Measurements from ENCODE around the gene KIAA1671.

The KIAA1671 gene

DNA sequence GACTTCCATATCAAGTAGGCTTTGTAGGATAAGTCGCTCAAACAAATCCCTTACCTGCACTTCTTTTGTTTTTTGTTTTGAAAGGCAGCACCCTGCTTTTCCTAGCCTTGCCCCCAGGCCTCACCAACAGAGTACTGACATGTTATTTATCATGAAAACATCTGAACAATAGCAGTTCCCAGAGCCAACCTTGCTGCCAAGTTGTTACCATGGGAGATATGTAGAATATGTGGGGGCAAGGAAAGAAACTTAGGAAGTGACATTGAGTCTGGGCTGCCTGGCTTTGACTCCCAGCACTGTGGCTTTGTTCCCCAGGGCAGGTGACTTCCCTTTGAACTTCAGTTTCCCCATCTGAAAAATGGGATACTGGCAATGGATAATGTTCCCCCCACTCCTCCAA is 193.8 kb downstream of the KIAA1671 start:
- no peak for DNase-seq (ENCODE audit: low read depth)

- DNase-seq (ENCODE audit: low read depth): no peak
Measured at GRCh38 chr22:25146906-25147641, 194.6 kb downstream of the KIAA1671 start.

DNA sequence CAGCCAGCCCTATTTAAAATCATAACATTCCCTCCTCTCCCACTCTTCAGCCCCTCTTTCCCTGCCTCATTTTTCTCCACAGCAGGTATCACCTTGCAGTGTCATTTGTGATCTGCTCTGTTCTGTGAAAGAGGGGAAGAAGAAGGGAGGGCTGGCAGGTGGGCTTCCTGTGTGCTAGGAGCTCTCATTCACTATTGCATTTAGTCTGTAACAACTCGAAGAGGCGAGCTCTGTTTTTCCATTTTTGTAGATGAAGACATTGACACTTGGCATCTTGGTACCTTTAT is 195.1 kb downstream of the KIAA1671 start:
- DNase-seq (ENCODE audit: low read depth): no peak

GRCh38 chr22:25148149-25148691 is 195.7 kb downstream of the KIAA1671 start:
- DNase-seq (ENCODE audit: low read depth): no peak

DNA sequence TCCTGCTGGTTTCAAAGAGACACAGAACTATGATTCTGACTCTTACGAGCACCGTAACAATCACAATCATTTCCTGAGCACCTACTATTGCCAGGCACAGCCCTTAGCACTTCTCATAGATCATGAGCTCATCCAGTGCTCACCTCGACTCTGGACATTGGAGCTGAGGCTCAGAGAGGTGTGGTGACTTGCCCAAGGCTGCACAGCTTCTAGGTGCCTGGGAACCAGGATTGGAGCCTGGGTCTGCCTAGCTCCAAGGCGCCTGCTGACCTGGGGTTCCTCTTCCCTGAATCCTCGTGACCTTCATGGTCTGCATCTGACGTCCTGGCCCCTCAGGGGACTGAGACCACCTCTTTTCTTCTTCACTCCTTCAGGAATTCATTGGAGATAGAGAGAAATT is 196.5 kb downstream of the KIAA1671 start:
- DNase-seq (ENCODE audit: low read depth): no peak

GRCh38 chr22:25153961-25154666 is 201.6 kb downstream of the KIAA1671 start:
- DNase-seq (ENCODE audit: low read depth): no peak

GRCh38 chr22:25154667-25154999 is 202.1 kb downstream of the KIAA1671 start:
- DNase-seq (ENCODE audit: low read depth): no peak

- no peak for DNase-seq (ENCODE audit: low read depth)
Measured at GRCh38 chr22:25156736-25157135, 204.2 kb downstream of the KIAA1671 start.

GRCh38 chr22:25159028-25159427 is 206.5 kb downstream of the KIAA1671 start:
- no peak for DNase-seq (ENCODE audit: low read depth)

GRCh38 chr22:25160120-25160996 is 207.8 kb downstream of the KIAA1671 start:
- no peak for DNase-seq (ENCODE audit: low read depth)

- DNase-seq (ENCODE audit: low read depth): no peak
Measured at GRCh38 chr22:25161017-25161915, 208.8 kb downstream of the KIAA1671 start.

GRCh38 chr22:25161916-25162530 is 209.5 kb downstream of the KIAA1671 start:
- DNase-seq (ENCODE audit: low read depth): no peak

DNA sequence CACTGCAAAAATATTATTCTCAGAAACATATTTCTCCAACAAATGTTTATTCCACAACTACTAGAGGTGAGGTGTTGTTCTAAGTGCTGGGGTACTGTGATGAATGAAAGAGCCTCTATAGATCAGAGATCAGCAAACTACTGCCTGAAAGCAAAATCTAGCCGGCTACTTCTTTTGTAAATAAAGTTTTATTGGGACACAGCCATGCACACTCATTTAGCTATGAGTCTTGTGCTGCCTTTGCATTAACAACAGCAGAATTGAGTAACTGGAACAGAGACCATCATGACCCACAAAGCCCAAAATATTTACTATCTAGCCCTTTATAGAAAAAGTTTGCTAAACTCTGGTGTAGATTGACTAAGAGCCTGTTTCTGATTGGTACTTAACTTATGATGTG is 210.0 kb downstream of the KIAA1671 start:
- DNase-seq (ENCODE audit: low read depth): no peak

DNA sequence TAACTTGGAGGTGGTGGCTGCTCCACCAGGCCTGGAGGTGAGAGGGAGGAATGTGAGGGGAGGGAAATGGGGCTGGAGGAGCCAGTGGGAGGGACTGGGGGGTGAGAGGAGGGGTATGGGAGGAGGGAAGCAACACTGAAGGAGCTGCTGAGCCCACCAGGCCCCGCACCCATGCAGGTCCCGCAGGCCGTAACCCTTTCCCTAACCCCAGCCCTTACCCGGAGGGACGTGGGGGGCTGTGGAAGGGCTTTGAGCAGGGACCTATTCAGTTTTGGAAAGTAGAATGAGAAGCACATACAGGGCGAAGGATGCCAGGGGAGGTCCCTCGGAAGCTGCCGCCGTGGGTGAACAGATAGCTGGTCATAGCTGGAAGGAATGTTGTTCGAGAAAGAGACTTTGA is 213.3 kb downstream of the KIAA1671 start:
- DNase-seq (ENCODE audit: low read depth): no peak

- no peak for DNase-seq (ENCODE audit: low read depth)
Measured at GRCh38 chr22:25166266-25167040, 213.9 kb downstream of the KIAA1671 start.

DNA sequence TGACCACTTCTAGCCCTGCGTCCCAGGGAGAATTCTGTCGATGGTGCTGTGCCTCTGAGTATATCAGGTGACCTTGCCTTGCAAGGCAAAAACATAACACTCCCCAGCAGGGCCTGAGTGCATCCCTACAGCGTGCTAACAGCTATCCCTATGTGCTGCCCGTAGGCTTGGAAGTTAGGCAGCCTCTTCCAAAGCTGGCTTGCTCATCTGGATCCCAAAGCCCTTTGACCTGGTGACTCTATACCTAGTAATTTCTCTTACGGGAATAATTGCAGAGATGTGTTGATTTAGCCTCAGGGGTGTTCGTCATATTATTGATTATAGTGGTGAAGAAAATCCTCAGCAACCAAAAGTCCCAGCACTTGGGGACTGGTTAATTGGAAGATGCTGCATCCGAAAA is 214.6 kb downstream of the KIAA1671 start:
- DNase-seq (ENCODE audit: low read depth): no peak

GRCh38 chr22:25167834-25168601 is 215.5 kb downstream of the KIAA1671 start:
- no peak for DNase-seq (ENCODE audit: low read depth)

DNA sequence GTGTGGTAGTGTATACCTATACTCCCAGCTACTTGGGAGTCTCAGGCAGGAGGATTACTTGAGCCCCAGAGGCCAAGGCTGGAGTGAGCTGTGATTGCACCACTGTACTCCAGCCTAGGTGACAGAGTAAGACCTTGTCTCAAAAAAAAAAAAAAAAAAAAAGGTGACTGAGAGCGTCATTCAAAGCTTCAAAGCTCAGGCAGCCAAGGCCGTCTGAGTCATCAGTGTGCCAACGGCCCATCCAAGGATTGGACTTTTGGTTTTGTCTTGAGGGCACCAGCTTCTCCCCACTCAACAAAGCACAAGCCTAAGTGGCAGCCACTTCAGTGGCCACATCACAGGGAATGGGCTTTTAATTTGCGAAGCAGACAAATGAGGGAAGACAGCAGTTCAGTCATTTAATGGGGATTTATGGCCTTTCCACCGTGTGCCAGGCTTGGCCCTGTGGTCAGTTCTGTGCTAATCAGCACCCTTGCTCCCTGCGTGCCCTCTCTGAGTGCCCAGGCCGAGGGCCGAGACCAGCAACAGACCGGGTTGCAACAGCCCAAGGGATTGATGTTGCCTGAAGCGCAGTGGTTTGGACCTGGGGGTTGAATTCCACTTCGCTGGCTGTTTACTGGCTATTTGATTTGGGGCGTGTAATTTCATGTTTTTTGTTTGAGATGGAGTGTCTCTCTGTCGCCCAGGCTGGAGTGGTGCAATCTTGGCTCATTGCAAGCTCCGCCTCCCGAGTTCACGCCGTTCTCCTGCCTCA is 216.9 kb downstream of the KIAA1671 start:
- no peak for DNase-seq (ENCODE audit: low read depth)

DNA sequence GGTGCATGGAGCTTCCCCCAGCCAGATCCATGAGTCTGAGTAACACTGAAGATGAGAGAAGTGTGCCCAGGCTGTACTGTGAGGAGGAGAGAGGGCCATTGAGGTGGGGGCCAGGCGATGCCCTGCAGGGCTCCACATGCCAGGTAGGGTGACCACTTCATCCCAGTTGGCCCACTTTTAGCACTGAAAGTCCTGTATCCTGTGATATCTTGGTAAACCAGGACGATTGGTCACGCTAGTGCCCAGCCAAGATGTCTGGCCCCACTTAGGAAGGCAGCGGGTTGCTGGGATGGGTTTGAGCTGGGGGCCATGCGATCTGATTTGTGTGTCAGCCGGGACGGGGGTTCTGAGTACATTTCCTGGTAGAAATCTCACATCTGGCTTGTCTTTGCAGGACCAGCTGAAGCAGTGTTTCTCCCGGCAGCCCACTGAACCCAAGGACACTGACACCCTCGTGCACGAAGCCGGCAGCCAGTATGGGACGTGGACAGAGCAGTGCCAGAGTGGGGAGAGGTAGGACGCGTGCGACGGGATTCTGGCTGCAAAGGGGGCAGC is 218.0 kb downstream of the KIAA1671 start:
- DNase-seq (ENCODE audit: low read depth): no peak
